HepG2 (cell line): Measurements from ENCODE around the gene CDC34. TPM values are rescaled to one million over a fixed set of nuclear protein-coding genes. Genes with fewer than 3 reads are reported as not detected.

ENCODE experiments used
- BCL6 ChIP-seq: IDR thresholded peaks from 2 replicates; pipeline ENCODE4 v1.6.1; 2016; ENCODE audit warnings: missing genetic modification reagents, missing compliant biosample characterization
- CEBPG ChIP-seq: IDR thresholded peaks from 2 replicates; pipeline ENCODE4 v1.6.1; 2016
- CTCF ChIP-seq: sonication (generic); formaldehyde crosslinking; IDR thresholded peaks from 2 replicates; pipeline ENCODE4 v1.5.0; 2020; ENCODE audit warnings: mild to moderate bottlenecking, missing genetic modification reagents, moderate library complexity
- ELF4 ChIP-seq: sonication (generic); formaldehyde crosslinking; IDR thresholded peaks from 2 replicates; pipeline ENCODE4 v1.5.0; 2020; ENCODE audit warnings: missing genetic modification reagents, mild to moderate bottlenecking, moderate library complexity, borderline replicate concordance
- FOSL2 ChIP-seq: sonication (generic); formaldehyde crosslinking; IDR thresholded peaks from 2 replicates; pipeline ENCODE4 v1.4.0; 2020; ENCODE audit warnings: missing genetic modification reagents
- GFI1 ChIP-seq: sonication (generic); formaldehyde crosslinking; IDR thresholded peaks from 2 replicates; pipeline ENCODE4 v1.5.0; 2020; ENCODE audit warnings: missing genetic modification reagents, mild to moderate bottlenecking, borderline replicate concordance
- HMG20A ChIP-seq: IDR thresholded peaks from 2 replicates; pipeline ENCODE4 v1.6.1; 2016; ENCODE audit warnings: borderline replicate concordance
- IKZF4 ChIP-seq: sonication (generic); formaldehyde crosslinking; IDR thresholded peaks from 2 replicates; pipeline ENCODE4 v1.5.1; 2020; ENCODE audit warnings: borderline replicate concordance, mild to moderate bottlenecking, low read depth, missing genetic modification reagents; ENCODE audit errors: not compliant biosample characterization
- JUND ChIP-seq: sonication (generic); formaldehyde crosslinking; IDR thresholded peaks from 2 replicates; pipeline ENCODE4 v1.8.0; 2022; ENCODE audit warnings: mild to moderate bottlenecking, missing genetic modification reagents
- KDM2A ChIP-seq: sonication (generic); formaldehyde crosslinking; IDR thresholded peaks from 2 replicates; pipeline ENCODE4 v1.4.0; 2020; ENCODE audit warnings: low read depth, missing genetic modification reagents, borderline replicate concordance
- POLR2AphosphoS2 ChIP-seq: IDR thresholded peaks from 2 replicates; pipeline ENCODE4 v1.6.1; 2011; ENCODE audit warnings: low read depth, low read length, improper control_type of control experiment
- RNF219 ChIP-seq: sonication (generic); formaldehyde crosslinking; IDR thresholded peaks from 2 replicates; pipeline ENCODE4 v1.5.0; 2020; ENCODE audit warnings: mild to moderate bottlenecking, missing genetic modification reagents
- SIN3B ChIP-seq: fragments of 150-350 bp; IDR thresholded peaks from 2 replicates; pipeline ENCODE4 v1.6.1; 2014; ENCODE audit warnings: low read length
- ZBTB42 ChIP-seq: sonication (generic); formaldehyde crosslinking; IDR thresholded peaks from 2 replicates; pipeline ENCODE4 v1.5.0; 2020; ENCODE audit warnings: mild to moderate bottlenecking, missing genetic modification reagents
- ZBTB7A ChIP-seq: sonication (generic); formaldehyde crosslinking; IDR thresholded peaks from 2 replicates; pipeline ENCODE4 v1.8.0; 2022; ENCODE audit warnings: mild to moderate bottlenecking, missing genetic modification reagents
- ZNF232 ChIP-seq: sonication (generic); formaldehyde crosslinking; IDR thresholded peaks from 2 replicates; pipeline ENCODE4 v1.4.0; 2020; ENCODE audit warnings: missing genetic modification reagents, borderline replicate concordance
- ZNF326 ChIP-seq: sonication (generic); formaldehyde crosslinking; IDR thresholded peaks from 2 replicates; pipeline ENCODE4 v1.4.0; 2020; ENCODE audit warnings: missing genetic modification reagents, borderline replicate concordance
- ZSCAN29 ChIP-seq: sonication (generic); formaldehyde crosslinking; conservative IDR thresholded peaks from 2 replicates; pipeline ENCODE4 v1.4.0; 2020; ENCODE audit warnings: mild to moderate bottlenecking, missing genetic modification reagents
- polyA plus RNA-seq, 8 experiments: library from polyadenylated mRNA; depleted of rRNA in 3 of 8; stranded (reverse) in 7 of 8; unstranded in 1 of 8; fragments of >200 nt; fragmentation: Illumina TruSeq in 4 of 8; extraction: Trizol in 4 of 8; gene quantifications; 2 replicates each; pipeline versions ENCODE4 v1.2.1 to v1.2.3, GENCODE V29; 2011 to 2016; ENCODE audit warnings: low read depth in 4 of 8, missing spikeins in 1 of 8, mixed read lengths in 1 of 8; ENCODE audit not compliant: insufficient read depth in 1 of 8
- total RNA-seq, 5 experiments: library from RNA; depleted of rRNA; stranded (reverse); fragments of >200 nt; fragmentation: Illumina TruSeq; extraction: Trizol; gene quantifications; 2 replicates each; pipeline ENCODE4 v1.2.3, GENCODE V29; 2016; ENCODE audit warnings: low read depth in 1 of 5
- TF ChIP-seq, protein P1 (sequence below): sonication (generic); formaldehyde crosslinking; IDR thresholded peaks from 2 replicates; pipeline ENCODE4 v1.5.1; 2020; ENCODE audit warnings: mild to moderate bottlenecking, missing genetic modification reagents
- TF ChIP-seq, protein P2 (sequence below): sonication (generic); formaldehyde crosslinking; IDR thresholded peaks from 2 replicates; pipeline ENCODE4 v1.4.0; 2020; ENCODE audit warnings: missing genetic modification reagents
- TF ChIP-seq, protein P3 (sequence below): sonication (generic); formaldehyde crosslinking; IDR thresholded peaks from 2 replicates; pipeline ENCODE4 v1.4.0; 2020; ENCODE audit warnings: missing genetic modification reagents

Gene CDC34
- total and polyA plus RNA-seq, 2 of the 13 experiments (the other 11 are each of a cell fraction or from before 2014, with no cell fraction given), result 138 to 150 TPM

- TF ChIP-seq CEBPG (CRISPR knock-in tag) (no peak), ZNF326 (CRISPR knock-in tag) (no peak), POLR2AphosphoS2 (no peak), IKZF4 (no peak), JUND (peak; percentile 31; the same call in 1 of the 2 replicates), CTCF (CRISPR knock-in tag) (peak; percentile 35), HMG20A (CRISPR knock-in tag) (no peak; the same call in 1 of the 2 replicates), SIN3B (no peak), ELF4 (CRISPR knock-in tag) (0 out of 2 replicates have a peak, but pooled peaks have one; percentile 29), GFI1 (CRISPR knock-in tag) (peak; percentile 52; the same call in 1 of the 2 replicates), ZSCAN29 (CRISPR knock-in tag) (0 out of 2 replicates have a peak, but pooled peaks have one; percentile 42), ZBTB7A (CRISPR knock-in tag) (peak; percentile 100), BCL6 (CRISPR knock-in tag) (peak; percentile 83), ZBTB42 (CRISPR knock-in tag) (no peak), KDM2A (peak; percentile 60; the same call in 1 of the 2 replicates), RNF219 (CRISPR knock-in tag) (no peak), ZNF232 (CRISPR knock-in tag) (no peak), FOSL2 (CRISPR knock-in tag) (peak; percentile 40)
- TF ChIP-seq, protein P1, sequence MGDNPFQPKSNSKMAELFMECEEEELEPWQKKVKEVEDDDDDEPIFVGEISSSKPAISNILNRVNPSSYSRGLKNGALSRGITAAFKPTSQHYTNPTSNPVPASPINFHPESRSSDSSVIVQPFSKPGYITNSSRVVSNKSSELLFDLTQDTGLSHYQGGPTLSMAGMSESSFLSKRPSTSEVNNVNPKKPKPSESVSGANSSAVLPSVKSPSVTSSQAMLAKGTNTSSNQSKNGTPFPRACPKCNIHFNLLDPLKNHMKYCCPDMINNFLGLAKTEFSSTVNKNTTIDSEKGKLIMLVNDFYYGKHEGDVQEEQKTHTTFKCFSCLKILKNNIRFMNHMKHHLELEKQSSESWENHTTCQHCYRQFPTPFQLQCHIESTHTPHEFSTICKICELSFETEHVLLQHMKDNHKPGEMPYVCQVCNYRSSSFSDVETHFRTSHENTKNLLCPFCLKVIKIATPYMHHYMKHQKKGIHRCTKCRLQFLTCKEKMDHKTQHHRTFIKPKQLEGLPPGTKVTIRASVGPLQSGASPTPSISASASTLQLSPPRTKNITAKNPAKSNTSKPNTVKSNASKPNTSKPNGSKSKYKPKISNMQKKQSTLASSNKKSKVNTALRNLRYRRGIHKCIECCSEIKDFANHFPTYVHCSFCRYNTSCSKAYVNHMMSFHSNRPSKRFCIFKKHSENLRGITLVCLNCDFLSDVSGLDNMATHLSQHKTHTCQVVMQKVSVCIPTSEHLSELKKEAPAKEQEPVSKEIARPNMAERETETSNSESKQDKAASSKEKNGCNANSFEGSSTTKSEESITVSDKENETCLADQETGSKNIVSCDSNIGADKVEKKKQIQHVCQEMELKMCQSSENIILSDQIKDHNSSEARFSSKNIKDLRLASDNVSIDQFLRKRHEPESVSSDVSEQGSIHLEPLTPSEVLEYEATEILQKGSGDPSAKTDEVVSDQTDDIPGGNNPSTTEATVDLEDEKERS (CRISPR knock-in tag), result peak; percentile 70; the same call in 1 of the 2 replicates
- TF ChIP-seq, protein P2, sequence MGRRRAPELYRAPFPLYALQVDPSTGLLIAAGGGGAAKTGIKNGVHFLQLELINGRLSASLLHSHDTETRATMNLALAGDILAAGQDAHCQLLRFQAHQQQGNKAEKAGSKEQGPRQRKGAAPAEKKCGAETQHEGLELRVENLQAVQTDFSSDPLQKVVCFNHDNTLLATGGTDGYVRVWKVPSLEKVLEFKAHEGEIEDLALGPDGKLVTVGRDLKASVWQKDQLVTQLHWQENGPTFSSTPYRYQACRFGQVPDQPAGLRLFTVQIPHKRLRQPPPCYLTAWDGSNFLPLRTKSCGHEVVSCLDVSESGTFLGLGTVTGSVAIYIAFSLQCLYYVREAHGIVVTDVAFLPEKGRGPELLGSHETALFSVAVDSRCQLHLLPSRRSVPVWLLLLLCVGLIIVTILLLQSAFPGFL (CRISPR knock-in tag), result no peak
- TF ChIP-seq, protein P3, sequence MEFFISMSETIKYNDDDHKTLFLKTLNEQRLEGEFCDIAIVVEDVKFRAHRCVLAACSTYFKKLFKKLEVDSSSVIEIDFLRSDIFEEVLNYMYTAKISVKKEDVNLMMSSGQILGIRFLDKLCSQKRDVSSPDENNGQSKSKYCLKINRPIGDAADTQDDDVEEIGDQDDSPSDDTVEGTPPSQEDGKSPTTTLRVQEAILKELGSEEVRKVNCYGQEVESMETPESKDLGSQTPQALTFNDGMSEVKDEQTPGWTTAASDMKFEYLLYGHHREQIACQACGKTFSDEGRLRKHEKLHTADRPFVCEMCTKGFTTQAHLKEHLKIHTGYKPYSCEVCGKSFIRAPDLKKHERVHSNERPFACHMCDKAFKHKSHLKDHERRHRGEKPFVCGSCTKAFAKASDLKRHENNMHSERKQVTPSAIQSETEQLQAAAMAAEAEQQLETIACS, result no peak
Observed at GRCh38 chr19:524062-524674, 7.4 kb upstream of the CDC34 start (continued).
